Measurements from ENCODE around the gene CXXC1.
"Not testable (repeated sequence)": the region's sequence is repeated elsewhere in the genome, so short reads cannot be mapped to it uniquely, and the experiment has no call there.

CXXC1 gene

GRCh38 chr18:50249576-50249975 is 37.9 kb downstream of the CXXC1 start:
- TF ChIP-seq CTCF (IDR thresholded peaks at IDR 0.05; ENCODE audit: control insufficient read depth, extremely low read depth, insufficient read depth), result no peak
- H3K4me3 ChIP-seq (ENCODE audit: low read depth, low read length), result no peak overlapping the region
- no peak for DNase-seq (ENCODE audit: low read depth)

- no peak overlapping the region for H3K4me3 ChIP-seq (ENCODE audit: low read depth, low read length)
- TF ChIP-seq CTCF (IDR thresholded peaks at IDR 0.05; ENCODE audit: control insufficient read depth, extremely low read depth, insufficient read depth), result no peak
- no peak for DNase-seq (ENCODE audit: low read depth)
Observed at GRCh38 chr18:50247561-50247960, 39.9 kb downstream of the CXXC1 start.

- H3K4me3 ChIP-seq (ENCODE audit: low read depth, low read length); DNase-seq (ENCODE audit: low read depth): not testable (repeated sequence)
Observed at GRCh38 chr18:50241768-50242167, 45.7 kb downstream of the CXXC1 start.

GRCh38 chr18:50240080-50240563 is 47.4 kb downstream of the CXXC1 start:
- DNase-seq (ENCODE audit: low read depth), result no peak

GRCh38 chr18:50232419-50232818 is 55.1 kb downstream of the CXXC1 start:
- no peak overlapping the region for H3K4me3 ChIP-seq (ENCODE audit: low read depth, low read length)
- DNase-seq (ENCODE audit: low read depth), result no peak
- TF ChIP-seq CTCF (IDR thresholded peaks at IDR 0.05; ENCODE audit: control insufficient read depth, extremely low read depth, insufficient read depth), result no peak

More at GRCh38 chr18:50240080-50240563, 47.4 kb downstream of the CXXC1 start:
- no peak for TF ChIP-seq CTCF (IDR thresholded peaks at IDR 0.05; ENCODE audit: control insufficient read depth, extremely low read depth, insufficient read depth)
- H3K4me3 ChIP-seq (ENCODE audit: low read depth, low read length), result no peak overlapping the region
